K562 (cell line): ENCODE measurements around the gene MYO18A. TPM values are rescaled to one million over a fixed set of nuclear protein-coding genes. Genes with fewer than 3 reads are reported as not detected.

ENCODE experiments used
- ATAC-seq: fragments of 200-7000 bp; cut with Tn5 transposase; 3 replicates; pipeline ENCODE4 v1.9.1; 2020; ENCODE audit warnings: moderate library complexity
- BruUV-seq: library from RNA; stranded (reverse); fragments of 400-500 nt; replicated peaks from 2 replicates; lab custom pipeline; 2021; lab: Mats Ljungman, UMichigan
- CTCF ChIA-PET: fragments of 300-600 bp; formaldehyde crosslinking; extraction: SDS; loops from one replicate; lab custom pipeline; 2021; ENCODE audit warnings: low intra/inter-chr PET ratio; lab: Yijun Ruan, JAX
- POLR2A ChIA-PET: fragments of 300-600, 350-650 bp; sonication (Branson Sonifier 250); formaldehyde crosslinking; extraction: SDS; loops from one replicate; lab custom pipeline; 2021; ENCODE audit warnings: antibody characterized with exemption, inconsistent platforms; lab: Yijun Ruan, JAX
- DNase-seq, 4 experiments: peaks; one replicate each; pipeline versions ENCODE4 v3.0.0 to v3.0.0-alpha.2; 2011 to 2018; ENCODE audit warnings: low spot score in 3 of 4, mixed read lengths in 3 of 4; ENCODE audit errors: extremely low read depth in 1 of 4
- FAIRE-seq: peaks from 2 replicates; lab custom pipeline; 2011; peaks lifted over from hg19 to GRCh38; lab: Jason Lieb, UNC
- H2AFZ ChIP-seq: 2 replicates; pipeline ENCODE4 v1.6.0; 2011; ENCODE audit warnings: low read depth, low read length, control low read depth, inconsistent platforms
- H3K27ac ChIP-seq: fragments of 200-600 bp; 3 replicates; pipeline ENCODE4 v1.8.0; 2011; ENCODE audit warnings: low read depth, mild to moderate bottlenecking, control low read depth, inconsistent platforms, low read length, moderate library complexity, mixed read lengths; ENCODE audit errors: extremely low read depth
- H3K27me3 ChIP-seq, 2 experiments: fragments of 300-600 bp in 1 of 2; 2 replicates in 1 of 2; 3 replicates in 1 of 2; pipeline versions ENCODE4 v1.6.0 to v1.8.0; 2011; ENCODE audit warnings: inconsistent platforms in 2 of 2, low read length in 2 of 2, mild to moderate bottlenecking in 1 of 2, mixed read lengths in 1 of 2, moderate library complexity in 1 of 2; ENCODE audit not compliant: control insufficient read depth in 2 of 2, insufficient read depth in 2 of 2
- H3K36me3 ChIP-seq: fragments of 300-600 bp; 3 replicates; pipeline ENCODE4 v1.8.0; 2011; ENCODE audit warnings: mild to moderate bottlenecking, low read length, inconsistent platforms; ENCODE audit not compliant: control insufficient read depth, insufficient read depth
- H3K4me1 ChIP-seq, 2 experiments: fragments of 200-600 bp in 1 of 2; replicated peaks in 1 of 2; 2 replicates in 1 of 2; 3 replicates in 1 of 2; pipeline versions ENCODE4 v1.5.1 to v1.8.0; 2011; ENCODE audit warnings: inconsistent platforms in 2 of 2, low read length in 2 of 2, mild to moderate bottlenecking in 1 of 2, mixed read lengths in 1 of 2, moderate library complexity in 1 of 2; ENCODE audit not compliant: control insufficient read depth in 2 of 2, insufficient read depth in 2 of 2
- H3K4me2 ChIP-seq: 2 replicates; pipeline ENCODE4 v1.6.1; 2011; ENCODE audit warnings: low read length, control low read depth, inconsistent platforms, mixed read lengths; ENCODE audit not compliant: insufficient read depth
- H3K4me3 ChIP-seq: fragments of 200-600 bp; sonication (generic), shearing (Covaris generic); 2 replicates; pipeline ENCODE4 v1.5.1; 2016; ENCODE audit warnings: control low read depth, inconsistent platforms
- H3K79me2 ChIP-seq: fragments of 200-600 bp; 3 replicates; pipeline ENCODE4 v1.8.0; 2011; ENCODE audit warnings: low read length, inconsistent platforms; ENCODE audit not compliant: control insufficient read depth, insufficient read depth
- H3K9ac ChIP-seq, 2 experiments: 2 replicates each; pipeline versions ENCODE4 v1.6.0 to v1.6.1; 2011; ENCODE audit warnings: low read depth in 2 of 2, low read length in 2 of 2, control low read depth in 1 of 2, inconsistent platforms in 1 of 2, mild to moderate bottlenecking in 1 of 2, mixed read lengths in 1 of 2; ENCODE audit not compliant: insufficient read depth in 1 of 2
- H3K9me1 ChIP-seq: one replicate; pipeline ENCODE4 v1.6.0; 2011; ENCODE audit warnings: inconsistent platforms, mild to moderate bottlenecking, low read length, moderate library complexity; ENCODE audit not compliant: control insufficient read depth, insufficient read depth
- H3K9me3 ChIP-seq: replicated peaks from 2 replicates; pipeline ENCODE4 v1.5.1; 2011; ENCODE audit warnings: low read depth, low read length, inconsistent platforms; ENCODE audit not compliant: control insufficient read depth, insufficient read depth
- H4K20me1 ChIP-seq: replicated peaks from 2 replicates; pipeline ENCODE4 v1.6.1; 2011; ENCODE audit warnings: low read length, inconsistent platforms, mixed read lengths; ENCODE audit not compliant: control insufficient read depth, insufficient read depth
- CREB5 ChIP-seq: fragments of 250-450 bp; sonication (Bioruptor Pico); IDR thresholded peaks from 2 replicates; pipeline ENCODE4 v1.5.0; 2020; ENCODE audit warnings: mild to moderate bottlenecking
- FOXA3 ChIP-seq, 2 experiments: fragments of 450-650 bp in 1 of 2; sonication (generic) in 1 of 2; formaldehyde crosslinking; IDR thresholded peaks in 1 of 2; conservative IDR thresholded peaks in 1 of 2; 2 replicates each; pipeline versions ENCODE4 v1.4.0 to v1.8.0; 2020 to 2022; ENCODE audit warnings: mild to moderate bottlenecking in 2 of 2, missing genetic modification reagents in 1 of 2
- FOXK1 ChIP-seq: sonication (generic); formaldehyde crosslinking; IDR thresholded peaks from 2 replicates; pipeline ENCODE4 v1.8.0; 2022; ENCODE audit warnings: missing genetic modification reagents, mild to moderate bottlenecking, borderline replicate concordance
- FOXK2 ChIP-seq, 2 experiments: fragments of 450-650 bp; IDR thresholded peaks in 1 of 2; conservative IDR thresholded peaks in 1 of 2; 2 replicates each; pipeline ENCODE4 v1.6.1; 2016; ENCODE audit warnings: low read depth in 2 of 2, mild to moderate bottlenecking in 1 of 2
- HIVEP1 ChIP-seq: fragments of 250-450 bp; sonication (Bioruptor Pico); IDR thresholded peaks from 2 replicates; pipeline ENCODE4 v1.4.0; 2020; ENCODE audit warnings: mild to moderate bottlenecking
- ILF3 ChIP-seq: fragments of 450-650 bp; IDR thresholded peaks from 2 replicates; pipeline ENCODE4 v1.6.1; 2018; ENCODE audit warnings: antibody characterized with exemption, mild to moderate bottlenecking, moderate library complexity, borderline replicate concordance
- NCOR1 ChIP-seq: fragments of 450-650 bp; IDR thresholded peaks from 2 replicates; pipeline ENCODE4 v1.6.1; 2016; ENCODE audit warnings: mild to moderate bottlenecking, moderate library complexity
- PTBP1 ChIP-seq: fragments of 200-400 bp; formaldehyde crosslinking; IDR thresholded peaks from 2 replicates; pipeline ENCODE4 v1.6.1; 2017; ENCODE audit warnings: low read depth, low read length
- SMARCB1 ChIP-seq: IDR thresholded peaks from 2 replicates; pipeline ENCODE4 v1.6.1; 2011; ENCODE audit warnings: improper control_type of control experiment, low read depth; ENCODE audit not compliant: insufficient read length
- STAT6 ChIP-seq: sonication (generic); formaldehyde crosslinking; IDR thresholded peaks from 2 replicates; pipeline ENCODE4 v1.8.1; 2023; ENCODE audit warnings: mild to moderate bottlenecking, missing genetic modification reagents
- TAF7 ChIP-seq: fragments of 450-650 bp; IDR thresholded peaks from 2 replicates; pipeline ENCODE4 v1.6.1; 2016; ENCODE audit warnings: missing genetic modification characterization, missing compliant biosample characterization
- ZBTB9 ChIP-seq: fragments of 450-650 bp; formaldehyde crosslinking; IDR thresholded peaks from 2 replicates; pipeline ENCODE4 v1.4.0; 2020; ENCODE audit warnings: mild to moderate bottlenecking, moderate library complexity
- ZNF12 ChIP-seq: sonication (generic); formaldehyde crosslinking; IDR thresholded peaks from 2 replicates; pipeline ENCODE4 v1.4.0; 2020; ENCODE audit warnings: mild to moderate bottlenecking, missing genetic modification reagents
- ZNF232 ChIP-seq: sonication (generic); formaldehyde crosslinking; IDR thresholded peaks from 2 replicates; pipeline ENCODE4 v1.8.0; 2022; ENCODE audit warnings: mild to moderate bottlenecking, missing genetic modification reagents
- ZNF668 ChIP-seq: fragments of 250-450 bp; sonication (Bioruptor Pico); IDR thresholded peaks from 2 replicates; pipeline ENCODE4 v1.8.0; 2022; ENCODE audit warnings: mild to moderate bottlenecking, inconsistent platforms
- ZNF717 ChIP-seq: fragments of 250-450 bp; sonication (Bioruptor Pico); IDR thresholded peaks from 2 replicates; pipeline ENCODE4 v1.5.0; 2021
- WGBS: fragments of 100-300 bp; shearing (Covaris generic); methylation state at CpG from one replicate; pipeline ENCODE4 v1.1.6; 2016; ENCODE audit warnings: low coverage, mixed read lengths; ENCODE audit not compliant: insufficient coverage; ENCODE audit errors: missing lambda C conversion rate; 5-methylcytosine and 5-hydroxymethylcytosine counted together
- in situ Hi-C: fragments of 300-500 bp; cut with MboI; formaldehyde crosslinking; loops from 4 replicates; pipeline ENCODE4 v1.15.0; 2018; ENCODE audit warnings: inconsistent platforms, mixed read lengths
- intact Hi-C: fragments of 100-400 bp; cut with micrococcal nuclease; formaldehyde crosslinking; loops from 2 replicates; pipeline ENCODE4 v1.14.2; 2022
- polyA plus RNA-seq, 8 experiments: library from polyadenylated mRNA; depleted of rRNA in 4 of 8; stranded (reverse) in 5 of 8; unstranded in 3 of 8; fragments of >200 nt; fragmentation: Nextera tagmentation in 2 of 8; fragmentation: Illumina TruSeq in 1 of 8; extraction: Ambion mirVana in 2 of 8; extraction: Trizol in 1 of 8; gene quantifications; 2 replicates each; pipeline versions ENCODE4 v1.2.1 to v1.2.3, GENCODE V29; 2011 to 2014; ENCODE audit warnings: inconsistent platforms in 1 of 8, missing spikeins in 1 of 8
- total RNA-seq, 7 experiments: library from RNA; depleted of rRNA in 6 of 7; stranded (reverse); fragments of >200 nt in 6 of 7; fragmentation: Illumina TruSeq in 2 of 7; extraction: Trizol in 2 of 7; gene quantifications; 2 replicates each; pipeline versions ENCODE4 v1.2.1 to v1.2.3, GENCODE V29; 2011 to 2021; ENCODE audit warnings: low replicate concordance in 1 of 7

The MYO18A gene
- total and polyA plus RNA-seq, 9 of the 15 experiments (the other 6 are each of a cell fraction or from before 2014, with no cell fraction given) = 2.5 to 65.4 (median 17.1) TPM

- FAIRE-seq (no peak), DNase-seq (no peak), ATAC-seq (no peak)
- no TSS peak for BruUV-seq
- Histone ChIP-seq H3K9ac (no peak overlapping the region), H2AFZ (no peak overlapping the region), H3K9me1 (no peaks in the 10 kb centered on the region), H3K9me3 (no peaks in the 10 kb centered on the region), H3K4me1 (peaks cover 3 to 7% of the 10 kb centered on the region in 2 experiments; a peak in 3 of 5 replicates), H3K27ac (no peak overlapping the region), H3K79me2 (no peaks in the 10 kb centered on the region), H4K20me1 (peaks cover 4% of the 10 kb centered on the region; the same call in 1 of the 2 replicates), H3K36me3 (no peaks in the 10 kb centered on the region), H3K27me3 (peaks cover 31 to 39% of the 10 kb centered on the region in 2 experiments), H3K4me2 (no peak overlapping the region), H3K4me3 (no peak overlapping the region)
- ChIA-PET POLR2A (interaction anchor here (0.6 to 1.2 kb wide), 2 partner anchors 9 to 1978 kb away, joined by 3 read pairs; no protein-coding TSS in a partner anchor), CTCF (no interaction called here)
- no peak for TF ChIP-seq FOXA3 (CRISPR knock-in tag; conservative IDR thresholded peaks at IDR 0.05 in 1 of 2, IDR thresholded peaks at IDR 0.05 in 1 of 2)
- TF ChIP-seq ZBTB9 = no peak
- no peak for TF ChIP-seq ZNF668
- TF ChIP-seq FOXK1 (CRISPR knock-in tag) = no peak
- TF ChIP-seq ZNF717 (CRISPR knock-in tag) = no peak
- TF ChIP-seq SMARCB1 = no peak
- no peak for TF ChIP-seq PTBP1
- TF ChIP-seq NCOR1 = no peak
- no peak for TF ChIP-seq ZNF232 (CRISPR knock-in tag)
- no peak for TF ChIP-seq ILF3
- TF ChIP-seq STAT6 (CRISPR knock-in tag) = no peak
- TF ChIP-seq CREB5 (CRISPR knock-in tag) = no peak
- no peak for TF ChIP-seq ZNF12 (CRISPR knock-in tag)
- no peak for TF ChIP-seq HIVEP1 (CRISPR knock-in tag)
- no peak for TF ChIP-seq FOXK2 (conservative IDR thresholded peaks at IDR 0.05 in 1 of 2, IDR thresholded peaks at IDR 0.05 in 1 of 2; ENCODE audit: low read depth in 2 of 2)
- no peak for TF ChIP-seq TAF7 (tag)
- in situ Hi-C loops = no loop called here
- intact Hi-C loops = no loop called here
- WGBS = 10% methylated on average over 4 of the region's 4 CpGs
Observed at GRCh38 chr17:29045026-29045425, 135.2 kb downstream of the MYO18A start.
